Hepatocyte (in vitro differentiated cells): ENCODE data around the gene VPS4A.

Source experiments
- CTCF ChIP-seq: fragments of 200-600 bp; sonication (generic); IDR thresholded peaks from 2 replicates; pipeline ENCODE4 v1.5.1; 2016; ENCODE audit warnings: antibody characterized with exemption, mild to moderate bottlenecking; ENCODE audit not compliant: poor library complexity
- EZH2 ChIP-seq: fragments of 200-600 bp; sonication (generic); IDR thresholded peaks from 2 replicates; pipeline ENCODE4 v1.6.1; 2016; ENCODE audit warnings: antibody characterized with exemption, mild to moderate bottlenecking, borderline replicate concordance
- EZH2phosphoT487 ChIP-seq: fragments of 200-600 bp; sonication (generic); IDR thresholded peaks from one replicate; pipeline ENCODE4 v1.6.1; 2018; ENCODE audit warnings: antibody characterized with exemption, mild to moderate bottlenecking, low read depth, moderate library complexity; ENCODE audit not compliant: unreplicated experiment, severe bottlenecking

DNA sequence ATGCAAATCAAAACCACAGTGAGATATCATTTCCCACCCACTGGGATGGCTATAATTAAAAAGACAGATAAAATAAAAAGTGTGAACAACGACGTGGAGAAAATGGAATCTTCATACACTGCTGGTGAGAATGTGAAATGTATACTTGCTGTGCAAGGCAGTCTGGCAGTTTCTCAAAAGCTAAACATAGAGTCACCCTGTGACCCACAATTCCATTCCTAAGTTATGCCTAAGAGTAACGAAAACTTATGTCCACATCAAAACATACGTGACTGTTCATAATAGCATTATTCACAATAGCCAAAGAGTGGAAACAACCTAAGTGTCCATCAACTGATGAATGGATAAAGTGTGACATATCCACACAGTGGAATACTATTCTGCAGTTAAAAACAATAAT, 38.1 kb upstream of the VPS4A start:
- TF ChIP-seq CTCF (no peak), EZH2 (no peak), EZH2phosphoT487 (no peak)
